Upper lobe of left lung (tissue), 4 donors: ENCODE data around the gene ARHGEF39.

Source experiments
- POLR2A ChIP-seq, 4 donors: fragments of 450-650 bp; IDR thresholded peaks; one replicate each; pipeline ENCODE4 v1.5.1; 2016 to 2017; ENCODE audit warnings: antibody characterized with exemption in 4 of 4, mild to moderate bottlenecking in 2 of 4
- TF ChIP-seq, protein P1 (sequence below), 6 experiments: fragments of 450-650 bp in 4 of 6; fragments of 200-600 bp in 2 of 6; sonication (generic) in 2 of 6; IDR thresholded peaks; one replicate each; pipeline ENCODE4 v1.5.1; 2016 to 2019; ENCODE audit warnings: antibody characterized with exemption in 6 of 6

DNA sequence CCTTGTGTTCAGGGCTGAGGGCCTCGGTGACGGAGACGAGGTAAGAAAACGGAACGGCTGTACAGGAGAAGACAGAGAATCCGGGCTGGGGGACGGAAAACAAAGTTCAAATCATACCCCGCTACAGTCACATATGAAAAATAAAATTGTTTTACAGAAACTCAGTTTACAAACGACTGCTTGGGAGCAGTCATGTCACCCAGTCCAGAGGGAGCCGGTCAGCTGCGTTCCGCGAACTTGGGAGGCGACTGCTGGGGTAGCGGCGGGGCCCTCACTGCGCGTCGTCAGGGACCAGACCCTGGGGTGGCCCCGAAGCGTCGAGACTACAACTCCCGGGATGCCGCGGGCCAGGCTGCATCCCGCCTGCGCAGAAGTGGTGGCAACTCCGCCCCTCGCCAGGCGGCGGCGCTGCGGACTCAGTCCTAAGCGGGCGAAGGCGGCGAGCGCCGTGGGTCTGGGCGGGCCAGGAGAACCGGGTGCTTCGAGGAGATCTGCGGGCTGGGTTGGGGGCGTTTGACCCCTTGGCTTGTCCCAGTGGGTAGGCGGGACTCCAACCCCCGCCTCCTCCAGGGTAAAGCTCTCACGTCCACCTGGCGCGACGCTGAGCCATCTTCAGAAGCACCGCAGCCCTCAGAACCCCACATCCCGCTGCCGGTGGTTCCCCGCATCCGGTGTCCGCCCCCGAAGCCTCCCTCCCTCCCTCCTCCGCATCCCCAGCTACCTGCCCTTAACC is 18.3 kb downstream of the ARHGEF39 start:
- TF ChIP-seq, protein P1, sequence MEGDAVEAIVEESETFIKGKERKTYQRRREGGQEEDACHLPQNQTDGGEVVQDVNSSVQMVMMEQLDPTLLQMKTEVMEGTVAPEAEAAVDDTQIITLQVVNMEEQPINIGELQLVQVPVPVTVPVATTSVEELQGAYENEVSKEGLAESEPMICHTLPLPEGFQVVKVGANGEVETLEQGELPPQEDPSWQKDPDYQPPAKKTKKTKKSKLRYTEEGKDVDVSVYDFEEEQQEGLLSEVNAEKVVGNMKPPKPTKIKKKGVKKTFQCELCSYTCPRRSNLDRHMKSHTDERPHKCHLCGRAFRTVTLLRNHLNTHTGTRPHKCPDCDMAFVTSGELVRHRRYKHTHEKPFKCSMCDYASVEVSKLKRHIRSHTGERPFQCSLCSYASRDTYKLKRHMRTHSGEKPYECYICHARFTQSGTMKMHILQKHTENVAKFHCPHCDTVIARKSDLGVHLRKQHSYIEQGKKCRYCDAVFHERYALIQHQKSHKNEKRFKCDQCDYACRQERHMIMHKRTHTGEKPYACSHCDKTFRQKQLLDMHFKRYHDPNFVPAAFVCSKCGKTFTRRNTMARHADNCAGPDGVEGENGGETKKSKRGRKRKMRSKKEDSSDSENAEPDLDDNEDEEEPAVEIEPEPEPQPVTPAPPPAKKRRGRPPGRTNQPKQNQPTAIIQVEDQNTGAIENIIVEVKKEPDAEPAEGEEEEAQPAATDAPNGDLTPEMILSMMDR (IDR thresholded peaks at IDR 0.05) = peak; percentile 94 to 99 (median 99)
- TF ChIP-seq POLR2A (IDR thresholded peaks at IDR 0.05) = peak; percentile 33 to 97 (median 92)
